CD14-positive monocyte (primary cell): ENCODE data around the gene NUP153. TPM values are rescaled to one million over a fixed set of nuclear protein-coding genes. Genes with fewer than 3 reads are reported as not detected.

ENCODE experiments used
- DNase-seq, 3 donors: peaks; one replicate each; pipeline ENCODE4 v3.0.0-alpha.2; 2011 to 2022
- H2AFZ ChIP-seq: 2 replicates; pipeline ENCODE4 v1.6.0; 2012; ENCODE audit warnings: mild to moderate bottlenecking, low read depth, low read length, inconsistent platforms; ENCODE audit not compliant: insufficient read depth, poor library complexity, severe bottlenecking
- H3K27ac ChIP-seq, 2 donors: 1 replicate in 1 of 2; 2 replicates in 1 of 2; pipeline ENCODE4 v1.5.1; 2012 to 2013; ENCODE audit warnings: low read length in 2 of 2, control low read depth in 1 of 2, inconsistent platforms in 1 of 2, low read depth in 1 of 2, mild to moderate bottlenecking in 1 of 2
- H3K27me3 ChIP-seq, 2 donors: one replicate each; pipeline versions ENCODE4 v1.6.0 to v1.6.1; 2011 to 2013; ENCODE audit warnings: low read length in 2 of 2; ENCODE audit not compliant: control insufficient read depth in 2 of 2, insufficient read depth in 2 of 2
- H3K36me3 ChIP-seq, 2 donors: replicated peaks in 1 of 2; 1 replicate in 1 of 2; 2 replicates in 1 of 2; pipeline versions ENCODE4 v1.5.1 to v1.6.1; 2012 to 2013; ENCODE audit warnings: low read length in 2 of 2, control low read depth in 1 of 2, inconsistent platforms in 1 of 2, mild to moderate bottlenecking in 1 of 2; ENCODE audit not compliant: insufficient read depth in 2 of 2, control insufficient read depth in 1 of 2
- H3K4me1 ChIP-seq, 2 donors: 1 replicate in 1 of 2; 2 replicates in 1 of 2; pipeline versions ENCODE4 v1.5.1 to v1.6.1; 2012 to 2013; ENCODE audit warnings: low read length in 2 of 2, control low read depth in 1 of 2, inconsistent platforms in 1 of 2, mild to moderate bottlenecking in 1 of 2, moderate library complexity in 1 of 2; ENCODE audit not compliant: insufficient read depth in 2 of 2, control insufficient read depth in 1 of 2
- H3K4me2 ChIP-seq: replicated peaks from 2 replicates; pipeline ENCODE3; 2012; ENCODE audit warnings: low read length, moderate library complexity, mild to moderate bottlenecking; ENCODE audit not compliant: poor library complexity, severe bottlenecking; ENCODE audit errors: extremely low read depth
- H3K4me3 ChIP-seq, 3 experiments: fragments of 200-600 bp in 1 of 3; sonication (generic) in 1 of 3; replicated peaks in 1 of 3; 1 replicate in 2 of 3; 2 replicates in 1 of 3; pipeline ENCODE4 v1.5.1; 2011 to 2013; ENCODE audit warnings: low read length in 3 of 3, mild to moderate bottlenecking in 3 of 3, control low read depth in 2 of 3, low read depth in 2 of 3, inconsistent platforms in 1 of 3, moderate library complexity in 1 of 3
- H3K79me2 ChIP-seq: 2 replicates; pipeline ENCODE4 v1.6.0; 2012; ENCODE audit warnings: mild to moderate bottlenecking, control low read depth, inconsistent platforms, low read length, moderate library complexity; ENCODE audit not compliant: insufficient read depth
- H3K9ac ChIP-seq: 2 replicates; pipeline ENCODE4 v1.6.0; 2017; ENCODE audit warnings: low read length, mild to moderate bottlenecking; ENCODE audit not compliant: insufficient read depth, poor library complexity, severe bottlenecking
- H3K9me3 ChIP-seq, 2 donors: replicated peaks in 1 of 2; 1 replicate in 1 of 2; 2 replicates in 1 of 2; pipeline versions ENCODE4 v1.5.1 to v1.6.1; 2012 to 2013; ENCODE audit warnings: low read length in 2 of 2, control low read depth in 1 of 2; ENCODE audit not compliant: control insufficient read depth in 1 of 2, insufficient read depth in 1 of 2
- H4K20me1 ChIP-seq: 2 replicates; pipeline ENCODE4 v1.6.0; 2012; ENCODE audit warnings: mild to moderate bottlenecking, low read length, control low read depth, moderate library complexity; ENCODE audit not compliant: insufficient read depth
- H3K27ac Mint-ChIP-seq, 7 donors: one replicate each; pipeline ENCODE4 v1.8.0; 2020; ENCODE audit warnings: mild to moderate bottlenecking in 7 of 7, mixed read lengths in 7 of 7, moderate library complexity in 6 of 7, inconsistent platforms in 2 of 7
- H3K27me3 Mint-ChIP-seq, 3 donors: one replicate each; pipeline ENCODE4 v1.8.0; 2021 to 2022; ENCODE audit warnings: low read depth in 3 of 3, mild to moderate bottlenecking in 3 of 3, mixed read lengths in 3 of 3, moderate library complexity in 3 of 3, inconsistent platforms in 1 of 3
- H3K36me3 Mint-ChIP-seq, 2 donors: one replicate each; pipeline ENCODE4 v1.8.0; 2020; ENCODE audit warnings: mixed read lengths in 2 of 2, inconsistent platforms in 1 of 2, mild to moderate bottlenecking in 1 of 2
- H3K4me1 Mint-ChIP-seq: one replicate; pipeline ENCODE4 v1.8.0; 2020; ENCODE audit warnings: mild to moderate bottlenecking, mixed read lengths
- H3K4me3 Mint-ChIP-seq, 2 donors: one replicate each; pipeline ENCODE4 v1.8.0; 2020; ENCODE audit warnings: mild to moderate bottlenecking in 2 of 2, mixed read lengths in 2 of 2, moderate library complexity in 1 of 2
- H3K9me3 Mint-ChIP-seq, 7 donors: one replicate each; pipeline ENCODE4 v1.8.0; 2020 to 2022; ENCODE audit warnings: mixed read lengths in 7 of 7, mild to moderate bottlenecking in 6 of 7, moderate library complexity in 6 of 7, inconsistent platforms in 2 of 7
- CTCF ChIP-seq: fragments of 200-600 bp; IDR thresholded peaks from one replicate; pipeline ENCODE4 v1.8.0; 2022; ENCODE audit warnings: antibody characterized with exemption, mild to moderate bottlenecking
- WGBS: methylation state at CpG from one replicate; pipeline ENCODE4 v1.1.5; 2013; ENCODE audit warnings: missing lambda C conversion rate; ENCODE audit not compliant: insufficient coverage; 5-methylcytosine and 5-hydroxymethylcytosine counted together
- intact Hi-C, 2 donors: fragments of 100-400 bp; cut with micrococcal nuclease; formaldehyde crosslinking; loops; one replicate each; pipeline versions ENCODE4 v1.15.0 to v1.15.1; 2023
- polyA plus RNA-seq, 3 donors: library from polyadenylated mRNA; depleted of rRNA in 1 of 3; unstranded in 2 of 3; stranded (reverse) in 1 of 3; fragments of 300-500 nt in 2 of 3; fragments of >200 nt in 1 of 3; fragmentation: Illumina TruSeq in 2 of 3; gene quantifications; 1 replicate in 2 of 3; 2 replicates in 1 of 3; pipeline ENCODE4 v1.2.3, GENCODE V29; 2012 to 2021

The NUP153 gene
- polyA plus RNA-seq, 3 donors: 0.99 to 13.8 (median 2.3) TPM

DNA sequence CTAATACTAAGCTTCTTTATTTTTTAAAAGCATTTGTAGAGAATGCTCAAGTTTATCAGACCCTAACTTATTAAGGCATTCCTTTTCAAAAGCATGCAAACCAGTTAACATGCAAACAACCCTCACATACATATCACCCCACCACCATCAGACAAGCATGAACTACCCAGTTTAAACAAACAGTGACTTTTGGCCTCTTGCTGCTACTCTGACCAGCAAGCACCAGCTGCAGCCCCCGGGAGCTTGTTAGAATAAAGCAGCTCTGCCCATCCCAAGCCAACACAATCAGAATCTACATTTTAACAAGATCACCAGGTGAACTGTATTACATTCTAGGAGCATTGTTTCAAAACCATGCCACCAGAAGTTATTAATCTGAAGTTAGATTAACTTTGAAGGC lies 5.9 kb upstream of the NUP153 start:
- Histone ChIP-seq H3K9me3 (no peaks in the 10 kb centered on the region), H3K4me1 (peaks cover 14 to 22% of the 10 kb centered on the region in 2 donors), H3K36me3 (no peaks in the 10 kb centered on the region), H3K4me3 (no peak overlapping the region), H3K27ac (no peak overlapping the region), H3K4me2 (no peak overlapping the region), H3K27me3 (no peaks in the 10 kb centered on the region), H4K20me1 (no peaks in the 10 kb centered on the region), H3K9ac (no peak overlapping the region), H2AFZ (peak overlapping the region; percentile 41), H3K79me2 (no peaks in the 10 kb centered on the region)
- H3K36me3 Mint-ChIP-seq: peaks cover 0 to 1% of the 10 kb centered on the region in 2 donors
- peaks cover 18% of the 10 kb centered on the region for H3K4me1 Mint-ChIP-seq
- H3K27me3 Mint-ChIP-seq: peaks cover 2 to 8% (median 4%) of the 10 kb centered on the region in 3 donors
- no peak for DNase-seq
- no peak for TF ChIP-seq CTCF
- intact Hi-C loops: no loop called here
- no peaks in the 10 kb centered on the region for H3K9me3 Mint-ChIP-seq
- 100% methylated on average over 1 of the region's 1 CpG for WGBS
- peak overlapping the region in 1 of 7 donors; percentile 41 for H3K27ac Mint-ChIP-seq
- H3K4me3 Mint-ChIP-seq: no peak overlapping the region

GRCh38 chr6:17710331-17710730 lies 3.6 kb upstream of the NUP153 start:
- no CpG with 5 or more reads among the region's 3 CpGs for WGBS
- no peak overlapping the region for H3K9ac ChIP-seq
- Mint-ChIP-seq H3K9me3 (peaks cover 0 to 3% (median 0%) of the 10 kb centered on the region in 7 donors), H3K4me1 (peaks cover 20% of the 10 kb centered on the region), H3K36me3 (peaks cover 0 to 1% of the 10 kb centered on the region in 2 donors), H3K27ac (no peak overlapping the region), H3K27me3 (peaks cover 2 to 5% (median 2%) of the 10 kb centered on the region in 3 donors), H3K4me3 (no peak overlapping the region)
- no peak overlapping the region for H3K4me3 ChIP-seq
- intact Hi-C loops: no loop called here
- no peaks in the 10 kb centered on the region for H3K36me3 ChIP-seq
- no peak for TF ChIP-seq CTCF
- DNase-seq: no peak
- H3K9me3 ChIP-seq: no peaks in the 10 kb centered on the region
- peaks cover 22 to 26% of the 10 kb centered on the region in 2 donors for H3K4me1 ChIP-seq
- H3K27me3 ChIP-seq: no peaks in the 10 kb centered on the region
- H3K27ac ChIP-seq: no peak overlapping the region
- H4K20me1 ChIP-seq: peaks cover 5% of the 10 kb centered on the region
- no peak overlapping the region for H3K4me2 ChIP-seq
- no peak overlapping the region for H2AFZ ChIP-seq
- H3K79me2 ChIP-seq: peaks cover 12% of the 10 kb centered on the region
